ENCODE data around the gene AZGP1. TPM values are rescaled to one million over a fixed set of nuclear protein-coding genes. Genes with fewer than 3 reads are reported as not detected.

AZGP1 gene
- total and polyA plus RNA-seq, 11 donors, result 31.8 to 214 (median 99.1) TPM

DNA sequence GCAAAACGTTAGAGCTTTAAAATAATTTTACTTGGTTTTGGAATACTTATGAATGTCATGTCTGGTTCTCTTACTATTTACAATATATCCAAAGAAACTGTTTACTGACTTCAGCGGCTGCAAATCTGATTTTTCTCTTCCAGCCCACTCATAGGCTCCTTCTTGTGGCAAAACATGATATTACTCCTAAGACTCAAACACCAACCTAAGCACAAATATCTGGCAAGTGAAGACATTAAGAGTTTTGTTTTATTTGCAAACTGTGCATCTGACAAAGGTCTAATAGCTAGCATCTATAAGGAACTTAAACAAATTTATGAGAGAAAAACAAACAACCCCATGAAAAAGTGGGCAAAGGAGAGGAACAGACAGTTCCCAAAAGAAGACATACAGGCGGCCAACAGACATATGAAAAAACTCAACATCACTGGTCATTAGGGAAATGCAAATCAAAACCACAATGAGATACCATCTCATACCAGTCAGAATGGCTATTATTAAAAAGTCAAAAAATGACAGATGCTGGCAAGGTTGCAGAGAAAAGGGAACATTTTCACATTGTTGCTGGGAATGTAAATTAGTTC lies 26.1 kb downstream of the AZGP1 start:
- Histone ChIP-seq H3K4me1 (no peaks in the 10 kb centered on the region), H3K27ac (no peak overlapping the region), H3K4me3 (no peak overlapping the region), H3K36me3 (no peaks in the 10 kb centered on the region), H3K27me3 (peaks cover 0 to 6% (median 0%) of the 10 kb centered on the region in 9 donors), H3K9me3 (peaks cover 0 to 7% (median 0%) of the 10 kb centered on the region in 12 donors)
- no peak for DNase-seq
- WGBS, 4 donors, result 48 to 57% (median 55%) methylated on average over 3 of the region's 3 CpGs
- ATAC-seq, result no peak
- intact Hi-C loops (cut with DNase I), result no loop called here
- TF ChIP-seq, protein P1, sequence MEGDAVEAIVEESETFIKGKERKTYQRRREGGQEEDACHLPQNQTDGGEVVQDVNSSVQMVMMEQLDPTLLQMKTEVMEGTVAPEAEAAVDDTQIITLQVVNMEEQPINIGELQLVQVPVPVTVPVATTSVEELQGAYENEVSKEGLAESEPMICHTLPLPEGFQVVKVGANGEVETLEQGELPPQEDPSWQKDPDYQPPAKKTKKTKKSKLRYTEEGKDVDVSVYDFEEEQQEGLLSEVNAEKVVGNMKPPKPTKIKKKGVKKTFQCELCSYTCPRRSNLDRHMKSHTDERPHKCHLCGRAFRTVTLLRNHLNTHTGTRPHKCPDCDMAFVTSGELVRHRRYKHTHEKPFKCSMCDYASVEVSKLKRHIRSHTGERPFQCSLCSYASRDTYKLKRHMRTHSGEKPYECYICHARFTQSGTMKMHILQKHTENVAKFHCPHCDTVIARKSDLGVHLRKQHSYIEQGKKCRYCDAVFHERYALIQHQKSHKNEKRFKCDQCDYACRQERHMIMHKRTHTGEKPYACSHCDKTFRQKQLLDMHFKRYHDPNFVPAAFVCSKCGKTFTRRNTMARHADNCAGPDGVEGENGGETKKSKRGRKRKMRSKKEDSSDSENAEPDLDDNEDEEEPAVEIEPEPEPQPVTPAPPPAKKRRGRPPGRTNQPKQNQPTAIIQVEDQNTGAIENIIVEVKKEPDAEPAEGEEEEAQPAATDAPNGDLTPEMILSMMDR (IDR thresholded peaks at IDR 0.05), result peak; percentile 18 to 55 (median 39)
- no peak for TF ChIP-seq POLR2A (IDR thresholded peaks at IDR 0.05)

GRCh38 chr7:99947608-99948007 lies 28.2 kb downstream of the AZGP1 start:
- DNase-seq (no peak), ATAC-seq (no peak)
- H3K27me3 ChIP-seq, result peaks cover 0 to 6% (median 0%) of the 10 kb centered on the region in 9 donors
- no peaks in the 10 kb centered on the region for H3K36me3 ChIP-seq
- H3K9me3 ChIP-seq, result peaks cover 0 to 7% (median 0%) of the 10 kb centered on the region in 12 donors
- TF ChIP-seq POLR2A (IDR thresholded peaks at IDR 0.05), result no peak
- TF ChIP-seq, protein P1 (IDR thresholded peaks at IDR 0.05), result no peak
- no peak overlapping the region for H3K4me3 ChIP-seq
- H3K27ac ChIP-seq, result no peak overlapping the region
- no peaks in the 10 kb centered on the region for H3K4me1 ChIP-seq
- intact Hi-C loops (cut with DNase I), result no loop called here
- 67 to 76% (median 72%) methylated on average over 1 of the region's 1 CpG for WGBS, 4 donors

- no peak overlapping the region for H3K27ac ChIP-seq
- ATAC-seq, result no peak
- no peak for DNase-seq
- H3K4me3 ChIP-seq, result no peak overlapping the region
- H3K36me3 ChIP-seq, result no peaks in the 10 kb centered on the region
- intact Hi-C loops (cut with DNase I), result no loop called here
- H3K9me3 ChIP-seq, result no peaks in the 10 kb centered on the region
- whole genome bisulfite sequencing, 4 donors, result 56 to 59% (median 57%) methylated on average over 4 of the region's 4 CpGs
- H3K4me1 ChIP-seq, result no peaks in the 10 kb centered on the region
- peaks cover 0 to 14% (median 0%) of the 10 kb centered on the region in 9 donors for H3K27me3 ChIP-seq
- no peak for TF ChIP-seq POLR2A (IDR thresholded peaks at IDR 0.05)
- TF ChIP-seq, protein P1 (IDR thresholded peaks at IDR 0.05), result no peak
These were observed 31.2 kb downstream of the AZGP1 start for GRCh38 chr7:99944497-99945070.

GRCh38 chr7:99943641-99944496 lies 32.0 kb downstream of the AZGP1 start:
- no peak for DNase-seq
- 42 to 48% (median 45%) methylated on average over 14 of the region's 14 CpGs for WGBS, 4 donors
- TF ChIP-seq, protein P1 (IDR thresholded peaks at IDR 0.05), result no peak
- TF ChIP-seq POLR2A (IDR thresholded peaks at IDR 0.05), result no peak
- no peaks in the 10 kb centered on the region for H3K4me1 ChIP-seq
- intact Hi-C loops (cut with DNase I), result no loop called here
- no peak overlapping the region for H3K4me3 ChIP-seq
- no peaks in the 10 kb centered on the region for H3K36me3 ChIP-seq
- H3K9me3 ChIP-seq, result peaks cover 0 to 4% (median 0%) of the 10 kb centered on the region in 12 donors
- peaks cover 0 to 21% (median 0%) of the 10 kb centered on the region in 9 donors for H3K27me3 ChIP-seq
- no peak overlapping the region for H3K27ac ChIP-seq
- ATAC-seq, result no peak
